HG03095 (cell line): Measurements from ENCODE around the gene TSC22D2.

Source experiments
- ATAC-seq: cut with Tn5 transposase; IDR thresholded peaks from one replicate; pipeline ENCODE4 v1.9.1; 2021; ENCODE audit warnings: moderate library complexity; ENCODE audit not compliant: unreplicated experiment

Gene TSC22D2

DNA sequence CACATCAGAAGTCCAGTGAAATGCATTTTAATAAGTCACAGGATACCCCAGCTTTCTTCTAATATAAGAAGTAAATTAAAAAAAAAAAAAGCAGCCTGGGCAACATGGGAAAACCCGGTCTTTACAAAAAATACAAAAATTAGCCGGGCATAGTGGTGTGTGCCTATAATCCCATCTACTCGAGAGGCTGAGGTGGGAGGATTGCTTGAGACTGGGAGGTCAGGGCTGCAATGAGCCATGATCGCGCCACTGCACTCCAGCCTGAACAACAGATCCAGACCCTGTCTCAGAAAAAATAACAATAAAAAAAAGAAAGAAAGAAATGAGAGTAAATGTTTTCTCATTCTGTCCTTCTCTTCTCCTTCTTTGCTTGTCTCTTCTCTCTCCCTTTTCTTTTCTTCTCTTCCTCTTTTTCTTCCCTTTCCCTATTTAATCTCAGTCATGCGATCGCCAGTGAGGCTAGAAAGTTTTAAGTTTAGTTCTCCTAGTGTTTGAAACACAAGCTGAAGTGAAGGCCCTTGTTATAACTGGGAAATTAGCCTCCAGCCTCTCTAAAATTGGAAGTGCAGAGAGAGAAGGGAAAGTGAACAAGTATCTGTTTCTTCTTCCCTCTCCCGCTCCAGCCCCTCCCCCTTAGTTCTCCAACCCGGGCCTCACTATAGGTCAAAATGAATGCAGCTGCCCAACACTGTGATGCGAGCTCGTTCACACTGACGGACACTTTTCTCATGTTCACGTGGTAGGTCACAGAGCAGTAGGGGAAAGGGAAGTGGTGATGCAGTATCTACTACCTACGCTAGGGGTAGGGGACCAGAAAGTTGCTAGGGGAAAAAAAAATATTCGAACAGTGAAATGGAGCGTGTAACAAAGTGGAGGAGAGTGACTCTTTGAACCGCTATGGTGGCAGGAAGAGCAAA, 23.5 kb upstream of the TSC22D2 start:
- ATAC-seq, result peak; percentile 98

- ATAC-seq, result peak; percentile 37
Observed at GRCh38 chr3:150385296-150386242, 22.5 kb upstream of the TSC22D2 start.

- no peak for ATAC-seq
Observed at GRCh38 chr3:150388498-150389418, 19.3 kb upstream of the TSC22D2 start.

- ATAC-seq, result no peak
Observed at GRCh38 chr3:150390087-150390486, 18.0 kb upstream of the TSC22D2 start.

DNA sequence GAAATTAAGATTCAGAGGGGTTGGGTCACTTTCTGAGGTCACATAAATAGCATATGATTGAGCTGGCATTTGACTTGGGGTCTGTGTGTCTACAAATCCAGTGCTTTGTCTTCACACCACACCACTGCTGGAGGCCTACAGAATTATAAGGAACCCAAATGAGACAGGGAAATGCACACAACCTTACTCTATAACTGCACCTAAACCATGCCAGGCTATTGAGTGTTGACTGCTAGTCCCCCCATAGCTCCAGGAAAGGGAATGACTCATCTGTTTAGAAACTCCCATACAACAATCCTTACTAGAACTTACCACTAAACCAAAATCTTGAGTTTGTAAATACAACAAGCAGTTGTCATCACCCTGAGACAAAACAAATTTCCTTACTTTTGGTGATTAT, 16.9 kb upstream of the TSC22D2 start:
- no peak for ATAC-seq

- ATAC-seq, result no peak
Observed at GRCh38 chr3:150393745-150394144, 14.4 kb upstream of the TSC22D2 start.

- ATAC-seq, result no peak
Observed at GRCh38 chr3:150394606-150395005, 13.5 kb upstream of the TSC22D2 start.

DNA sequence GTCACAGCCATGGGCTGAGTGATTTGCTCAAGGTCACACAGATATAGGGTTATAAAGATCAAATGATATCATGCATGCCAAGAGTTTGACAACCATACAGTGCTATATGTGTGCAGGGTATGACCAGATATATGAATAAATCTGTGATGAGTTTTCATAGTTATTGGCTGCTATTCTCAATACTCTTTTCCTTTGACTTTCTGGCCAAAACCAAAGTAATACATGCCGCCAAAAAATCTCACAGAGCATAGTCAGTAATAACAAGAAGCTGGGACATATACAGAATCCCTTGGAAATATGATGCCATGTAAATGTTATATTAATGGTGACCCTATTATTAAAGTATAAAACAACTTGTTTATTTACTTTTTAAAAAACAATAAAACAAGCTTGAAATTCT, 11.6 kb upstream of the TSC22D2 start:
- ATAC-seq, result no peak

- ATAC-seq, result no peak
Observed at GRCh38 chr3:150396956-150397550, 11.0 kb upstream of the TSC22D2 start.

DNA sequence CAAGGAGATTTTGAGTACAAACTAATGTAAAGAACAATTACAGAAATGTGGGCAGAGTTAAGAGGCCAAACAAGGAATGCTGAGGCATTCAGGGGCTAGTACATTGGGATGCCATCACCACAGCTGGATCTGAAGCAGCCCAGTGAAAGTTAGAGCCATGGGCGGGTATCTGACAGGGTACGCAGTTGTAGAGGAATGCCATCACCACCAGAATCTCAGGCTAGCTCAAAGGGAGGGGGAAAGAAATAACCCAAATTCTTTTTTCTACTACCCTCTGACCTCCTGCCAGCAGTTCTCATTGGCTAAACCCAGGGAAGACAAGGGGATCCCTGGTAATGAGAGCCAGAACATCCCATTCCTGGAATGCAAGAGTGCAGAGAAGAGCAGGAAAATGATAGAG, 9.0 kb upstream of the TSC22D2 start:
- ATAC-seq, result no peak

GRCh38 chr3:150401285-150401684, 6.8 kb upstream of the TSC22D2 start:
- no peak for ATAC-seq

DNA sequence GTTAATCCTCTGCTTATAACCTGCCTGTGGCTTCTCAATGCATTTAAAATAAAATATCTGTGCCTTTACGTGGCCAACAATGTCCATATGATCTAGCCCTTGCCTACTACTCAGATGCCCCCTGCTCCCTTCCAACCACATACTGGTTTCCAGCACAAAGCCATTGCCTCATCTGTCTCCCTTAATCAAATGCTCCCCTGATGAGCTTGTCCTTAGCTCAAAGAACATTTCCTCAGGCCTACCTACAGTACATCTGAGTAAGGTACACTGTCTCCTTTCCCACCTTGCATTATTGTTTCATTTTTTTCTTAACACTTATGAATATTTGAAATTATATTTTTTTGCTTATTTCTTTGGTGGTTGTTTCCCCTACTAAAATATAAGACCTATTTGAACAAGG, 5.9 kb upstream of the TSC22D2 start:
- no peak for ATAC-seq

- no peak for ATAC-seq
Observed at GRCh38 chr3:150404023-150404422, 4.1 kb upstream of the TSC22D2 start.

- no peak for ATAC-seq
Observed at GRCh38 chr3:150407051-150407807, 869 bp upstream of the TSC22D2 start.

- ATAC-seq, result peak; percentile 1
Observed at GRCh38 chr3:150407808-150408220, 284 bp upstream of the TSC22D2 start.

DNA sequence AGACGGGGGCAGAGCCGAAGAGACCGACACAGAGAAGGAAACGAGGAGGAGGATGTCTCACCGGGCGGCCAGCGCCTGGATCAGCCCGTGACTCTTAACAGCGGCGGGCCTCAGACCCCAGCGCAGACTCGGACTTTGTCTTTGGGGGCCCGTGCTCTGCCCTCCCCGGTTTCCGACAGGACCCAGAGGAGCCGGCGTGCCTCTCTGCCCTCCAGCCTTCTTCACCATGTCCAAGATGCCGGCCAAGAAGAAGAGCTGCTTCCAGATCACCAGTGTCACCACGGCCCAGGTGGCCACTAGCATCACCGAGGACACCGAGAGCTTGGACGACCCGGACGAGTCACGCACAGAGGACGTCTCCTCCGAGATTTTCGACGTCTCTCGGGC, 1.0 kb downstream of the TSC22D2 start:
- no peak for ATAC-seq

GRCh38 chr3:150409512-150410310, 1.6 kb downstream of the TSC22D2 start:
- peak; percentile 44 for ATAC-seq

DNA sequence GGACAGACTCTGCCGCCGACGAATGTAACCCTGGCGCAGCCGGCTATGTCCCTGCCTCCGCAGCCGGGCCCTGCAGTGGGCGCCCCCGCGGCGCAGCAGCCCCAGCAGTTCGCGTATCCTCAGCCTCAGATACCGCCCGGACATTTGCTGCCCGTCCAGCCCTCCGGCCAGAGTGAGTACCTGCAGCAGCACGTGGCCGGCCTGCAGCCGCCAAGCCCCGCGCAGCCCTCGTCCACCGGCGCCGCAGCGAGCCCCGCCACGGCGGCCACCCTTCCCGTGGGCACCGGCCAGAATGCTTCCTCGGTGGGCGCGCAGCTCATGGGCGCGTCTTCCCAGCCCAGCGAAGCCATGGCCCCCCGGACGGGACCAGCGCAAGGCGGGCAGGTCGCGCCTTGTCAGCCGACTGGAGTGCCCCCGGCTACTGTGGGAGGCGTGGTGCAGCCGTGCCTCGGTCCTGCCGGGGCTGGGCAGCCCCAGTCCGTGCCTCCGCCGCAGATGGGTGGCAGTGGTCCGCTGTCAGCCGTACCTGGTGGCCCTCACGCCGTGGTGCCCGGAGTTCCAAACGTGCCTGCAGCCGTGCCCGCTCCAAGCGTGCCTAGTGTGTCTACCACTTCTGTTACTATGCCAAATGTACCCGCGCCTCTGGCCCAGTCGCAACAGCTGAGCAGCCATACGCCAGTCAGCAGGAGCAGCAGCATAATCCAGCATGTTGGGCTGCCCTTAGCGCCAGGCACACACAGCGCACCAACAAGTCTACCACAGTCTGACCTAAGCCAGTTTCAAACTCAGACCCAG, 2.4 kb downstream of the TSC22D2 start:
- ATAC-seq, result no peak
